ENCODE data around the gene ACE.
A peak's percentile ranks its signal among the peaks of the same experiment; 100 is the strongest.

ACE gene

GRCh38 chr17:63476854-63477479 is at the start of gene ACE:
TSS of gene ACE (plus strand) at chr17:63477061. CDS start at chr17:63477095, 34 bp downstream.
- peak within 1 kb of the TSS; percentile 30 for H3K27ac ChIP-seq (ENCODE audit: low read depth, low read length)
- peaks cover 9 to 42% (median 26%) of the 10 kb centered on the region in 5 donors for H3K4me1 ChIP-seq (ENCODE audit: control insufficient read depth in 5 of 5, insufficient read depth in 5 of 5, low read length in 5 of 5)
- no peaks in the 10 kb centered on the region for H3K9me3 ChIP-seq (ENCODE audit: control insufficient read depth in 5 of 5, low read length in 5 of 5)
- H3K36me3 ChIP-seq (ENCODE audit: control insufficient read depth in 5 of 5, insufficient read depth in 5 of 5, low read length in 5 of 5): peaks cover 0 to 21% (median 17%) of the 10 kb centered on the region in 5 donors
- H3K4me3 ChIP-seq (ENCODE audit: low read depth in 1 of 5, low read length in 5 of 5): peak within 1 kb of the TSS; percentile 64 to 73 (median 66)
- H3K27me3 ChIP-seq (ENCODE audit: control insufficient read depth in 5 of 5, insufficient read depth in 4 of 5, low read length in 5 of 5): peaks cover 3 to 29% (median 13%) of the 10 kb centered on the region in 5 donors
- peak within 1 kb of the TSS in 3 of 5 donors; percentile 55 to 64 (median 62) for H3K9ac ChIP-seq (ENCODE audit: low read length in 5 of 5)

GRCh38 chr17:63429766-63430165 is 47.1 kb upstream of the ACE start:
- H3K27ac ChIP-seq (ENCODE audit: low read depth, low read length): no peak overlapping the region
- peaks cover 0 to 9% (median 0%) of the 10 kb centered on the region in 5 donors for H3K36me3 ChIP-seq (ENCODE audit: control insufficient read depth in 5 of 5, insufficient read depth in 5 of 5, low read length in 5 of 5)
- no peaks in the 10 kb centered on the region for H3K9me3 ChIP-seq (ENCODE audit: control insufficient read depth in 5 of 5, low read length in 5 of 5)
- no peak overlapping the region for H3K4me3 ChIP-seq (ENCODE audit: low read depth in 1 of 5, low read length in 5 of 5)
- H3K9ac ChIP-seq (ENCODE audit: low read length in 5 of 5): no peak overlapping the region
- H3K27me3 ChIP-seq (ENCODE audit: control insufficient read depth in 5 of 5, insufficient read depth in 4 of 5, low read length in 5 of 5): no peaks in the 10 kb centered on the region
- H3K4me1 ChIP-seq (ENCODE audit: control insufficient read depth in 5 of 5, insufficient read depth in 5 of 5, low read length in 5 of 5): peaks cover 5 to 28% (median 25%) of the 10 kb centered on the region in 5 donors

- Histone ChIP-seq H3K27ac (ENCODE audit: low read depth, low read length) (no peak overlapping the region), H3K9me3 (ENCODE audit: control insufficient read depth in 5 of 5, low read length in 5 of 5) (no peaks in the 10 kb centered on the region), H3K36me3 (ENCODE audit: control insufficient read depth in 5 of 5, insufficient read depth in 5 of 5, low read length in 5 of 5) (peaks cover 0 to 9% (median 0%) of the 10 kb centered on the region in 5 donors), H3K4me3 (ENCODE audit: low read depth in 1 of 5, low read length in 5 of 5) (no peak overlapping the region), H3K4me1 (ENCODE audit: control insufficient read depth in 5 of 5, insufficient read depth in 5 of 5, low read length in 5 of 5) (peaks cover 9 to 33% (median 30%) of the 10 kb centered on the region in 5 donors), H3K9ac (ENCODE audit: low read length in 5 of 5) (no peak overlapping the region), H3K27me3 (ENCODE audit: control insufficient read depth in 5 of 5, insufficient read depth in 4 of 5, low read length in 5 of 5) (no peaks in the 10 kb centered on the region)
Observed at GRCh38 chr17:63430223-63430622, 46.6 kb upstream of the ACE start.

GRCh38 chr17:63431618-63431938 is 45.3 kb upstream of the ACE start:
- Histone ChIP-seq H3K27me3 (ENCODE audit: control insufficient read depth in 5 of 5, insufficient read depth in 4 of 5, low read length in 5 of 5) (no peaks in the 10 kb centered on the region), H3K27ac (ENCODE audit: low read depth, low read length) (no peak overlapping the region), H3K4me3 (ENCODE audit: low read depth in 1 of 5, low read length in 5 of 5) (no peak overlapping the region), H3K9ac (ENCODE audit: low read length in 5 of 5) (no peak overlapping the region), H3K9me3 (ENCODE audit: control insufficient read depth in 5 of 5, low read length in 5 of 5) (no peaks in the 10 kb centered on the region), H3K4me1 (ENCODE audit: control insufficient read depth in 5 of 5, insufficient read depth in 5 of 5, low read length in 5 of 5) (peaks cover 13 to 40% (median 37%) of the 10 kb centered on the region in 5 donors), H3K36me3 (ENCODE audit: control insufficient read depth in 5 of 5, insufficient read depth in 5 of 5, low read length in 5 of 5) (peaks cover 0 to 11% (median 0%) of the 10 kb centered on the region in 5 donors)

- no peaks in the 10 kb centered on the region for H3K9me3 ChIP-seq (ENCODE audit: control insufficient read depth in 5 of 5, low read length in 5 of 5)
- H3K4me1 ChIP-seq (ENCODE audit: control insufficient read depth in 5 of 5, insufficient read depth in 5 of 5, low read length in 5 of 5): peaks cover 13 to 44% (median 40%) of the 10 kb centered on the region in 5 donors
- no peaks in the 10 kb centered on the region for H3K27me3 ChIP-seq (ENCODE audit: control insufficient read depth in 5 of 5, insufficient read depth in 4 of 5, low read length in 5 of 5)
- H3K9ac ChIP-seq (ENCODE audit: low read length in 5 of 5): no peak overlapping the region
- H3K4me3 ChIP-seq (ENCODE audit: low read depth in 1 of 5, low read length in 5 of 5): no peak overlapping the region
- H3K27ac ChIP-seq (ENCODE audit: low read depth, low read length): peak overlapping the region; percentile 50
- peaks cover 0 to 11% (median 0%) of the 10 kb centered on the region in 5 donors for H3K36me3 ChIP-seq (ENCODE audit: control insufficient read depth in 5 of 5, insufficient read depth in 5 of 5, low read length in 5 of 5)
Observed at GRCh38 chr17:63431939-63432804, 44.7 kb upstream of the ACE start.

- Histone ChIP-seq H3K4me1 (ENCODE audit: control insufficient read depth in 5 of 5, insufficient read depth in 5 of 5, low read length in 5 of 5) (peaks cover 13 to 57% (median 48%) of the 10 kb centered on the region in 5 donors), H3K9ac (ENCODE audit: low read length in 5 of 5) (peak overlapping the region in 2 of 5 donors; percentile 18 to 56), H3K9me3 (ENCODE audit: control insufficient read depth in 5 of 5, low read length in 5 of 5) (no peaks in the 10 kb centered on the region), H3K4me3 (ENCODE audit: low read depth in 1 of 5, low read length in 5 of 5) (peak overlapping the region in 3 of 5 donors; percentile 3 to 30 (median 4)), H3K27me3 (ENCODE audit: control insufficient read depth in 5 of 5, insufficient read depth in 4 of 5, low read length in 5 of 5) (no peaks in the 10 kb centered on the region), H3K36me3 (ENCODE audit: control insufficient read depth in 5 of 5, insufficient read depth in 5 of 5, low read length in 5 of 5) (peaks cover 0 to 11% (median 0%) of the 10 kb centered on the region in 5 donors), H3K27ac (ENCODE audit: low read depth, low read length) (peak overlapping the region; percentile 76)
Observed at GRCh38 chr17:63433746-63434591, 42.9 kb upstream of the ACE start.

GRCh38 chr17:63434951-63435571 is 41.8 kb upstream of the ACE start:
- Histone ChIP-seq H3K27ac (ENCODE audit: low read depth, low read length) (peak overlapping the region; percentile 37), H3K4me1 (ENCODE audit: control insufficient read depth in 5 of 5, insufficient read depth in 5 of 5, low read length in 5 of 5) (peaks cover 20 to 67% (median 59%) of the 10 kb centered on the region in 5 donors), H3K36me3 (ENCODE audit: control insufficient read depth in 5 of 5, insufficient read depth in 5 of 5, low read length in 5 of 5) (peaks cover 0 to 11% (median 0%) of the 10 kb centered on the region in 5 donors)

GRCh38 chr17:63435681-63436522 is 41.0 kb upstream of the ACE start:
- peak overlapping the region; percentile 37 for H3K27ac ChIP-seq (ENCODE audit: low read depth, low read length)
- H3K36me3 ChIP-seq (ENCODE audit: control insufficient read depth in 5 of 5, insufficient read depth in 5 of 5, low read length in 5 of 5): peaks cover 0 to 11% (median 0%) of the 10 kb centered on the region in 5 donors
- H3K9ac ChIP-seq (ENCODE audit: low read length in 5 of 5): no peak overlapping the region
- no peaks in the 10 kb centered on the region for H3K27me3 ChIP-seq (ENCODE audit: control insufficient read depth in 5 of 5, insufficient read depth in 4 of 5, low read length in 5 of 5)
- peaks cover 21 to 75% (median 67%) of the 10 kb centered on the region in 5 donors for H3K4me1 ChIP-seq (ENCODE audit: control insufficient read depth in 5 of 5, insufficient read depth in 5 of 5, low read length in 5 of 5)
- H3K9me3 ChIP-seq (ENCODE audit: control insufficient read depth in 5 of 5, low read length in 5 of 5): no peaks in the 10 kb centered on the region
- peak overlapping the region in 1 of 5 donors; percentile 5 for H3K4me3 ChIP-seq (ENCODE audit: low read depth in 1 of 5, low read length in 5 of 5)

More at GRCh38 chr17:63434951-63435571, 41.8 kb upstream of the ACE start:
- Histone ChIP-seq H3K9ac (ENCODE audit: low read length in 5 of 5) (peak overlapping the region in 1 of 5 donors; percentile 35), H3K27me3 (ENCODE audit: control insufficient read depth in 5 of 5, insufficient read depth in 4 of 5, low read length in 5 of 5) (no peaks in the 10 kb centered on the region), H3K9me3 (ENCODE audit: control insufficient read depth in 5 of 5, low read length in 5 of 5) (no peaks in the 10 kb centered on the region), H3K4me3 (ENCODE audit: low read depth in 1 of 5, low read length in 5 of 5) (peak overlapping the region in 3 of 5 donors; percentile 5 to 11 (median 8))

All from subcutaneous abdominal adipose tissue (tissue), 5 donors.